PC-9 (cell line): Measurements from ENCODE around the gene C11orf58.

Experiments
- CTCF ChIP-seq: fragments of 200-600 bp; sonication (generic); conservative IDR thresholded peaks from 2 replicates; pipeline ENCODE4 v1.6.1; 2017; ENCODE audit warnings: mixed run types, antibody characterized with exemption, mild to moderate bottlenecking, moderate library complexity
- EZH2 ChIP-seq: fragments of 200-600 bp; sonication (generic); IDR thresholded peaks from 2 replicates; pipeline ENCODE4 v1.8.0; 2017; ENCODE audit warnings: antibody characterized with exemption, low read depth

DNA sequence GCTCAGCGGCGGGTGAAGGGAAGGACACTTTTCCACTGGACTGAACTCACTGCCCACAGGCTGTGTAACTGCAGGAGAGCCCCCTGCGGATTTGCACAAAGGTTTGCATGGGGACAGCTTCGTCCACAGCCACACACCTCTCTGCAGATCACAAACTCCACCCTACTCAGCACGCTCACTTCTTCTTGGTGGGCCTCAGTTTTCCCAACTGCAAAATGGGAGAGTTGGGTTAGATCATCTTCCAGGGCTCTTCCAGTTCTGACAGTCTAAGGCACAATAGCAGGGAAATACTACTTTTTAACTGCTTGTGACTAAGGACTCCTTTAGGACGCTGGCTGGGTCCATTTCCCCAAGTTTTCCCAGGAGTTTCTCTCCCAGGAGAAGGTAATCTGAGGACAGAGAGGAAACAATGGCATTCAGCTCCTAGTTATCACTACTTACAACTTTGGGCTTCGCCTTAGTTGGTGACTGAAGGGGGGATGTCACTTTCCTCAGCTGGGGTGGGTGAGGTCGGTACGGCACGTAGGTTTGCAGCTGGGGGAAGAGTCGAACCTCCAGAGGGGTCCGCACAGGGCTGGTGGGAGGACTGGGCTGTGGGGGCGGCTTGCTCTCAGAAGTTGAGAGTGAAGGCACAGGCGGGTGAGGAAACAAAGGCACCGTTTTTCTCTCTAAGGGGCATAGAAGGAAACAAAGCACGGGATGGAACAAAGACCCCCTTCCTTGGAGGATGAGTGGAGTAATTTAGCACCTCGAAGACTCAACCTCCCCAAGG, 55.8 kb downstream of the C11orf58 start:
- TF ChIP-seq CTCF, result no peak
- no peak for TF ChIP-seq EZH2
